Measurements from ENCODE around the gene PAFAH1B2.

PAFAH1B2 gene

GRCh38 chr11:117198613-117199012 is 54.5 kb downstream of the PAFAH1B2 start:
- in situ Hi-C loops (cut with MboI; ENCODE audit: low pct_unique_long_range_greater_than_20kb, low sequenced_read_pairs, unreplicated experiment), result no loop called here
- no peak for TF ChIP-seq CTCF (IDR thresholded peaks at IDR 0.05; ENCODE audit: extremely low read depth, insufficient read depth, missing control alignments)
- DNase-seq (ENCODE audit: low spot score), result no peak

GRCh38 chr11:117199053-117199915 is 55.2 kb downstream of the PAFAH1B2 start, which contains the start of gene TAGLN:
TSS of gene TAGLN (plus strand) at chr11:117199370. CDS start at chr11:117203014, 3,644 bp downstream.
- DNase-seq (ENCODE audit: low spot score), result no peak
- TF ChIP-seq CTCF (IDR thresholded peaks at IDR 0.05; ENCODE audit: extremely low read depth, insufficient read depth, missing control alignments), result no peak
- in situ Hi-C loops (cut with MboI; ENCODE audit: low pct_unique_long_range_greater_than_20kb, low sequenced_read_pairs, unreplicated experiment), result no loop called here

- in situ Hi-C loops (cut with MboI; ENCODE audit: low pct_unique_long_range_greater_than_20kb, low sequenced_read_pairs, unreplicated experiment), result no loop called here
- no peak for TF ChIP-seq CTCF (IDR thresholded peaks at IDR 0.05; ENCODE audit: extremely low read depth, insufficient read depth, missing control alignments)
- no peak for DNase-seq (ENCODE audit: low spot score)
Observed at GRCh38 chr11:117199916-117200812, 56.1 kb downstream of the PAFAH1B2 start.

GRCh38 chr11:117200813-117201657 is 56.9 kb downstream of the PAFAH1B2 start:
- in situ Hi-C loops (cut with MboI; ENCODE audit: low pct_unique_long_range_greater_than_20kb, low sequenced_read_pairs, unreplicated experiment), result no loop called here
- TF ChIP-seq CTCF (IDR thresholded peaks at IDR 0.05; ENCODE audit: extremely low read depth, insufficient read depth, missing control alignments), result no peak
- no peak for DNase-seq (ENCODE audit: low spot score)

GRCh38 chr11:117201658-117202305 is 57.7 kb downstream of the PAFAH1B2 start:
- in situ Hi-C loops (cut with MboI; ENCODE audit: low pct_unique_long_range_greater_than_20kb, low sequenced_read_pairs, unreplicated experiment), result no loop called here
- DNase-seq (ENCODE audit: low spot score), result no peak
- no peak for TF ChIP-seq CTCF (IDR thresholded peaks at IDR 0.05; ENCODE audit: extremely low read depth, insufficient read depth, missing control alignments)
